ENCODE measurements around the gene KLHL8. TPM values are rescaled to one million over a fixed set of nuclear protein-coding genes. Genes with fewer than 3 reads are reported as not detected.

Gene KLHL8
- total and polyA plus RNA-seq, 4 donors, result 2.9 to 14.4 (median 5.1) TPM

- Histone ChIP-seq H3K27me3 (ENCODE audit: control insufficient read depth in 4 of 4, insufficient read depth in 4 of 4, low read length in 3 of 4) (no peaks in the 10 kb centered on the region), H3K4me1 (ENCODE audit: control insufficient read depth in 4 of 4, insufficient read depth in 4 of 4, low read length in 3 of 4) (no peaks in the 10 kb centered on the region), H3K9me3 (ENCODE audit: control insufficient read depth in 4 of 4, low read length in 3 of 4) (no peaks in the 10 kb centered on the region), H3K36me3 (ENCODE audit: control insufficient read depth in 4 of 4, insufficient read depth in 3 of 4, low read depth in 1 of 4, low read length in 3 of 4) (no peaks in the 10 kb centered on the region), H3K9ac (ENCODE audit: low read depth in 1 of 2, low read length in 2 of 2) (no peak overlapping the region), H3K27ac (ENCODE audit: low read depth in 1 of 2, low read length in 2 of 2) (no peak overlapping the region), H3K4me3 (ENCODE audit: low read depth in 1 of 3, low read length in 3 of 3) (no peak overlapping the region)
- 98% methylated on average over 1 of the region's 1 CpG for WGBS
- no peak for DNase-seq (ENCODE audit: low spot score)
- no peak for TF ChIP-seq SP1 (IDR thresholded peaks at IDR 0.05)
- TF ChIP-seq YY1 (IDR thresholded peaks at IDR 0.05), result no peak
Observed at GRCh38 chr4:87262886-87263285, 42.5 kb upstream of the KLHL8 start.

GRCh38 chr4:87260477-87260876, 40.1 kb upstream of the KLHL8 start:
- Histone ChIP-seq H3K9ac (ENCODE audit: low read depth in 1 of 2, low read length in 2 of 2) (no peak overlapping the region), H3K4me1 (ENCODE audit: control insufficient read depth in 4 of 4, insufficient read depth in 4 of 4, low read length in 3 of 4) (no peaks in the 10 kb centered on the region), H3K36me3 (ENCODE audit: control insufficient read depth in 4 of 4, insufficient read depth in 3 of 4, low read depth in 1 of 4, low read length in 3 of 4) (no peaks in the 10 kb centered on the region), H3K9me3 (ENCODE audit: control insufficient read depth in 4 of 4, low read length in 3 of 4) (no peaks in the 10 kb centered on the region), H3K27ac (ENCODE audit: low read depth in 1 of 2, low read length in 2 of 2) (no peak overlapping the region), H3K4me3 (ENCODE audit: low read depth in 1 of 3, low read length in 3 of 3) (no peak overlapping the region), H3K27me3 (ENCODE audit: control insufficient read depth in 4 of 4, insufficient read depth in 4 of 4, low read length in 3 of 4) (no peaks in the 10 kb centered on the region)
- WGBS, result 98% methylated on average over 2 of the region's 2 CpGs
- TF ChIP-seq, protein P1, sequence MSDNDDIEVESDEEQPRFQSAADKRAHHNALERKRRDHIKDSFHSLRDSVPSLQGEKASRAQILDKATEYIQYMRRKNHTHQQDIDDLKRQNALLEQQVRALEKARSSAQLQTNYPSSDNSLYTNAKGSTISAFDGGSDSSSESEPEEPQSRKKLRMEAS (IDR thresholded peaks at IDR 0.05), result no peak
- no peak for TF ChIP-seq NR2F2 (IDR thresholded peaks at IDR 0.05)
- TF ChIP-seq HNF4A (conservative IDR thresholded peaks at IDR 0.05), result no peak
- TF ChIP-seq GABPA (IDR thresholded peaks at IDR 0.05 in 1 of 2, conservative IDR thresholded peaks at IDR 0.05 in 1 of 2), result no peak
- TF ChIP-seq RXRA (IDR thresholded peaks at IDR 0.05), result no peak
- no peak for TF ChIP-seq SP1 (IDR thresholded peaks at IDR 0.05)
- no peak for TF ChIP-seq YY1 (IDR thresholded peaks at IDR 0.05)
- TF ChIP-seq EGR1 (IDR thresholded peaks at IDR 0.05; ENCODE audit: low read depth in 2 of 2), result no peak
- no peak for DNase-seq (ENCODE audit: low spot score)

- no peak overlapping the region for H3K4me3 ChIP-seq (ENCODE audit: low read depth in 1 of 3, low read length in 3 of 3)
- no peaks in the 10 kb centered on the region for H3K9me3 ChIP-seq (ENCODE audit: control insufficient read depth in 4 of 4, low read length in 3 of 4)
- H3K27ac ChIP-seq (ENCODE audit: low read depth in 1 of 2, low read length in 2 of 2), result no peak overlapping the region
- no peak for DNase-seq (ENCODE audit: low spot score)
- H3K9ac ChIP-seq (ENCODE audit: low read depth in 1 of 2, low read length in 2 of 2), result no peak overlapping the region
- no peaks in the 10 kb centered on the region for H3K4me1 ChIP-seq (ENCODE audit: control insufficient read depth in 4 of 4, insufficient read depth in 4 of 4, low read length in 3 of 4)
- 93% methylated on average over 2 of the region's 2 CpGs for WGBS
- H3K27me3 ChIP-seq (ENCODE audit: control insufficient read depth in 4 of 4, insufficient read depth in 4 of 4, low read length in 3 of 4), result no peaks in the 10 kb centered on the region
- H3K36me3 ChIP-seq (ENCODE audit: control insufficient read depth in 4 of 4, insufficient read depth in 3 of 4, low read depth in 1 of 4, low read length in 3 of 4), result no peaks in the 10 kb centered on the region
- TF ChIP-seq HNF4G (IDR thresholded peaks at IDR 0.05), result no peak
- no peak for TF ChIP-seq YY1 (IDR thresholded peaks at IDR 0.05)
- TF ChIP-seq ZBTB33 (IDR thresholded peaks at IDR 0.05), result no peak
- TF ChIP-seq HNF4A (conservative IDR thresholded peaks at IDR 0.05), result no peak
- TF ChIP-seq EGR1 (IDR thresholded peaks at IDR 0.05; ENCODE audit: low read depth in 2 of 2), result no peak
- no peak for TF ChIP-seq RXRA (IDR thresholded peaks at IDR 0.05)
- no peak for TF ChIP-seq JUND (IDR thresholded peaks at IDR 0.05)
Observed at GRCh38 chr4:87258677-87259076, 38.3 kb upstream of the KLHL8 start.

DNA sequence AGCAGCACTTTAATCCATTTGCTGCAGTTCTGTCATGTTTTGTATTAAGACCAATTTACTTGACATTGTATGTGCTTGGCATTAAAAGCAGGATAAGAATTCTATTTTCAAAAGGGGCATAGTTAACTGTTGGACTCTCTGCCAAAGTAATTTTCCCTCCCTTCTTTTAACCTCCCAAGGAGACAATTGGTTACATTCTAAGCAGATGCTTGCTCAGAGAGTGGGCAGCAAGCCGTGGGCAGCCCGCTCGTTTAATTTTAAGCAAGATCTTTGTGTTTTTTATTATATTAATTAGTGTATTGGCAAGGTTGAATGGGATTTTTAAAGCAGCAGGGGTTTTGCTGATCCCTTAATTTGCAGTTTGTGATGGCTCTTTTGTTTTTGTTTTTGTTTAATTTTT, 37.1 kb upstream of the KLHL8 start:
- Histone ChIP-seq H3K27ac (ENCODE audit: low read depth in 1 of 2, low read length in 2 of 2) (no peak overlapping the region), H3K36me3 (ENCODE audit: control insufficient read depth in 4 of 4, insufficient read depth in 3 of 4, low read depth in 1 of 4, low read length in 3 of 4) (no peaks in the 10 kb centered on the region), H3K4me1 (ENCODE audit: control insufficient read depth in 4 of 4, insufficient read depth in 4 of 4, low read length in 3 of 4) (no peaks in the 10 kb centered on the region), H3K9me3 (ENCODE audit: control insufficient read depth in 4 of 4, low read length in 3 of 4) (no peaks in the 10 kb centered on the region), H3K27me3 (ENCODE audit: control insufficient read depth in 4 of 4, insufficient read depth in 4 of 4, low read length in 3 of 4) (no peaks in the 10 kb centered on the region), H3K9ac (ENCODE audit: low read depth in 1 of 2, low read length in 2 of 2) (no peak overlapping the region), H3K4me3 (ENCODE audit: low read depth in 1 of 3, low read length in 3 of 3) (no peak overlapping the region)
- DNase-seq (ENCODE audit: low spot score), result no peak
- WGBS, result 89% methylated on average over 3 of the region's 3 CpGs
- TF ChIP-seq FOXA2 (IDR thresholded peaks at IDR 0.05) (no peak), RXRA (IDR thresholded peaks at IDR 0.05) (no peak), NR2F2 (IDR thresholded peaks at IDR 0.05) (no peak), ZBTB33 (IDR thresholded peaks at IDR 0.05) (no peak), HNF4G (IDR thresholded peaks at IDR 0.05) (no peak), TAF1 (conservative IDR thresholded peaks at IDR 0.05) (no peak), JUND (IDR thresholded peaks at IDR 0.05) (no peak), YY1 (IDR thresholded peaks at IDR 0.05) (no peak), RAD21 (IDR thresholded peaks at IDR 0.05) (no peak), EGR1 (IDR thresholded peaks at IDR 0.05; ENCODE audit: low read depth in 2 of 2) (no peak), SP1 (IDR thresholded peaks at IDR 0.05) (no peak)
- TF ChIP-seq, protein P2, sequence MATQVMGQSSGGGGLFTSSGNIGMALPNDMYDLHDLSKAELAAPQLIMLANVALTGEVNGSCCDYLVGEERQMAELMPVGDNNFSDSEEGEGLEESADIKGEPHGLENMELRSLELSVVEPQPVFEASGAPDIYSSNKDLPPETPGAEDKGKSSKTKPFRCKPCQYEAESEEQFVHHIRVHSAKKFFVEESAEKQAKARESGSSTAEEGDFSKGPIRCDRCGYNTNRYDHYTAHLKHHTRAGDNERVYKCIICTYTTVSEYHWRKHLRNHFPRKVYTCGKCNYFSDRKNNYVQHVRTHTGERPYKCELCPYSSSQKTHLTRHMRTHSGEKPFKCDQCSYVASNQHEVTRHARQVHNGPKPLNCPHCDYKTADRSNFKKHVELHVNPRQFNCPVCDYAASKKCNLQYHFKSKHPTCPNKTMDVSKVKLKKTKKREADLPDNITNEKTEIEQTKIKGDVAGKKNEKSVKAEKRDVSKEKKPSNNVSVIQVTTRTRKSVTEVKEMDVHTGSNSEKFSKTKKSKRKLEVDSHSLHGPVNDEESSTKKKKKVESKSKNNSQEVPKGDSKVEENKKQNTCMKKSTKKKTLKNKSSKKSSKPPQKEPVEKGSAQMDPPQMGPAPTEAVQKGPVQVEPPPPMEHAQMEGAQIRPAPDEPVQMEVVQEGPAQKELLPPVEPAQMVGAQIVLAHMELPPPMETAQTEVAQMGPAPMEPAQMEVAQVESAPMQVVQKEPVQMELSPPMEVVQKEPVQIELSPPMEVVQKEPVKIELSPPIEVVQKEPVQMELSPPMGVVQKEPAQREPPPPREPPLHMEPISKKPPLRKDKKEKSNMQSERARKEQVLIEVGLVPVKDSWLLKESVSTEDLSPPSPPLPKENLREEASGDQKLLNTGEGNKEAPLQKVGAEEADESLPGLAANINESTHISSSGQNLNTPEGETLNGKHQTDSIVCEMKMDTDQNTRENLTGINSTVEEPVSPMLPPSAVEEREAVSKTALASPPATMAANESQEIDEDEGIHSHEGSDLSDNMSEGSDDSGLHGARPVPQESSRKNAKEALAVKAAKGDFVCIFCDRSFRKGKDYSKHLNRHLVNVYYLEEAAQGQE (IDR thresholded peaks at IDR 0.05), result no peak
- TF ChIP-seq, protein P1 (IDR thresholded peaks at IDR 0.05), result no peak
